Measurements from ENCODE around the gene GRB7. TPM values are rescaled to one million over a fixed set of nuclear protein-coding genes. Genes with fewer than 3 reads are reported as not detected.

GRB7 gene
- total and polyA plus RNA-seq, 5 donors from 2014 or later: not detected

- Histone ChIP-seq H3K27me3 (ENCODE audit: control insufficient read depth, insufficient read depth, low read length) (no peaks in the 10 kb centered on the region), H3K36me3 (ENCODE audit: control insufficient read depth, insufficient read depth, low read length) (peaks cover 7% of the 10 kb centered on the region), H3K4me1 (ENCODE audit: control insufficient read depth, insufficient read depth, low read length, poor library complexity, severe bottlenecking) (peaks cover 51% of the 10 kb centered on the region), H3K27ac (ENCODE audit: insufficient read depth, low read length, poor library complexity, severe bottlenecking) (peak overlapping the region; percentile 97), H3K9me3 (ENCODE audit: control insufficient read depth in 2 of 2, low read length in 2 of 2) (no peaks in the 10 kb centered on the region), H3K4me3 (ENCODE audit: low read depth, low read length) (no peak overlapping the region)
- DNase-seq (peak in 1 of 3 donors; percentile 42), ATAC-seq (ENCODE audit: low read depth in 2 of 2) (no peak)
- H3K27me3 Mint-ChIP-seq: no peaks in the 10 kb centered on the region
- peak overlapping the region; percentile 74 to 91 (median 86) for H3K4me3 Mint-ChIP-seq
- peaks cover 5 to 69% (median 46%) of the 10 kb centered on the region in 4 donors for H3K4me1 Mint-ChIP-seq
- H3K27ac Mint-ChIP-seq: peak overlapping the region; percentile 93 to 98 (median 96)
- no peaks in the 10 kb centered on the region for H3K9me3 Mint-ChIP-seq
- H3K36me3 Mint-ChIP-seq: peaks cover 3% of the 10 kb centered on the region
Measured at GRCh38 chr17:39756380-39757079, 18.8 kb downstream of the GRB7 start.

- ATAC-seq (ENCODE audit: low read depth in 2 of 2) (no peak), DNase-seq (no peak)
- no peaks in the 10 kb centered on the region for H3K9me3 ChIP-seq (ENCODE audit: control insufficient read depth in 2 of 2, low read length in 2 of 2)
- H3K27ac Mint-ChIP-seq: peak overlapping the region; percentile 93 to 98 (median 96)
- H3K36me3 Mint-ChIP-seq: peaks cover 3% of the 10 kb centered on the region
- no peaks in the 10 kb centered on the region for H3K27me3 Mint-ChIP-seq
- H3K4me1 ChIP-seq (ENCODE audit: control insufficient read depth, insufficient read depth, low read length, poor library complexity, severe bottlenecking): peaks cover 51% of the 10 kb centered on the region
- H3K36me3 ChIP-seq (ENCODE audit: control insufficient read depth, insufficient read depth, low read length): peaks cover 11% of the 10 kb centered on the region
- no peaks in the 10 kb centered on the region for H3K27me3 ChIP-seq (ENCODE audit: control insufficient read depth, insufficient read depth, low read length)
- no peaks in the 10 kb centered on the region for H3K9me3 Mint-ChIP-seq
- no peak overlapping the region for H3K4me3 ChIP-seq (ENCODE audit: low read depth, low read length)
- peaks cover 5 to 68% (median 46%) of the 10 kb centered on the region in 4 donors for H3K4me1 Mint-ChIP-seq
- H3K4me3 Mint-ChIP-seq: peak overlapping the region; percentile 1 to 91 (median 51)
- peak overlapping the region; percentile 97 for H3K27ac ChIP-seq (ENCODE audit: insufficient read depth, low read length, poor library complexity, severe bottlenecking)
Measured at GRCh38 chr17:39757176-39757662, 19.5 kb downstream of the GRB7 start.

- Mint-ChIP-seq H3K36me3 (peaks cover 9% of the 10 kb centered on the region), H3K27ac (peak overlapping the region; percentile 93 to 98 (median 96)), H3K9me3 (peaks cover 0 to 2% (median 0%) of the 10 kb centered on the region in 7 donors), H3K4me1 (peaks cover 5 to 65% (median 49%) of the 10 kb centered on the region in 4 donors), H3K4me3 (peak overlapping the region in 3 of 4 donors; percentile 16 to 91 (median 38)), H3K27me3 (peaks cover 4% of the 10 kb centered on the region)
- peaks cover 18% of the 10 kb centered on the region for H3K36me3 ChIP-seq (ENCODE audit: control insufficient read depth, insufficient read depth, low read length)
- DNase-seq (peak in 1 of 3 donors; percentile 54), ATAC-seq (ENCODE audit: low read depth in 2 of 2) (no peak)
- H3K27ac ChIP-seq (ENCODE audit: insufficient read depth, low read length, poor library complexity, severe bottlenecking): peak overlapping the region; percentile 61
- H3K27me3 ChIP-seq (ENCODE audit: control insufficient read depth, insufficient read depth, low read length): no peaks in the 10 kb centered on the region
- no peak overlapping the region for H3K4me3 ChIP-seq (ENCODE audit: low read depth, low read length)
- H3K4me1 ChIP-seq (ENCODE audit: control insufficient read depth, insufficient read depth, low read length, poor library complexity, severe bottlenecking): peaks cover 48% of the 10 kb centered on the region
- no peaks in the 10 kb centered on the region for H3K9me3 ChIP-seq (ENCODE audit: control insufficient read depth in 2 of 2, low read length in 2 of 2)
Measured at GRCh38 chr17:39757931-39758873, 20.5 kb downstream of the GRB7 start.

- peak overlapping the region in 1 of 4 donors; percentile 80 for H3K4me3 Mint-ChIP-seq
- Histone ChIP-seq H3K27ac (ENCODE audit: insufficient read depth, low read length, poor library complexity, severe bottlenecking) (peak overlapping the region; percentile 61), H3K4me3 (ENCODE audit: low read depth, low read length) (no peak overlapping the region), H3K9me3 (ENCODE audit: control insufficient read depth in 2 of 2, low read length in 2 of 2) (no peaks in the 10 kb centered on the region), H3K4me1 (ENCODE audit: control insufficient read depth, insufficient read depth, low read length, poor library complexity, severe bottlenecking) (peaks cover 42% of the 10 kb centered on the region), H3K27me3 (ENCODE audit: control insufficient read depth, insufficient read depth, low read length) (no peaks in the 10 kb centered on the region), H3K36me3 (ENCODE audit: control insufficient read depth, insufficient read depth, low read length) (peaks cover 28% of the 10 kb centered on the region)
- H3K27me3 Mint-ChIP-seq: peaks cover 4% of the 10 kb centered on the region
- H3K27ac Mint-ChIP-seq: peak overlapping the region in 2 of 3 donors; percentile 55 to 96
- H3K4me1 Mint-ChIP-seq: peaks cover 5 to 64% (median 47%) of the 10 kb centered on the region in 4 donors
- DNase-seq: no peak
- no peak for ATAC-seq (ENCODE audit: low read depth in 2 of 2)
- H3K9me3 Mint-ChIP-seq: peaks cover 0 to 2% (median 0%) of the 10 kb centered on the region in 7 donors
- H3K36me3 Mint-ChIP-seq: peaks cover 13% of the 10 kb centered on the region
Measured at GRCh38 chr17:39759204-39759603, 21.5 kb downstream of the GRB7 start.

- H3K36me3 Mint-ChIP-seq: peaks cover 38% of the 10 kb centered on the region
- peaks cover 15 to 65% (median 50%) of the 10 kb centered on the region in 4 donors for H3K4me1 Mint-ChIP-seq
Measured at GRCh38 chr17:39761861-39762496, 24.2 kb downstream of the GRB7 start.

GRCh38 chr17:39763051-39763820 is 25.5 kb downstream of the GRB7 start:
- Mint-ChIP-seq H3K9me3 (peaks cover 0 to 2% (median 0%) of the 10 kb centered on the region in 7 donors), H3K4me1 (peaks cover 20 to 65% (median 53%) of the 10 kb centered on the region in 4 donors), H3K4me3 (no peak overlapping the region), H3K27ac (peak overlapping the region in 2 of 3 donors; percentile 2 to 72), H3K36me3 (peaks cover 47% of the 10 kb centered on the region), H3K27me3 (peaks cover 4% of the 10 kb centered on the region)
- peaks cover 26% of the 10 kb centered on the region for H3K4me1 ChIP-seq (ENCODE audit: control insufficient read depth, insufficient read depth, low read length, poor library complexity, severe bottlenecking)
- no peak for ATAC-seq (ENCODE audit: low read depth in 2 of 2)
- H3K36me3 ChIP-seq (ENCODE audit: control insufficient read depth, insufficient read depth, low read length): peaks cover 60% of the 10 kb centered on the region
- peak overlapping the region; percentile 34 for H3K27ac ChIP-seq (ENCODE audit: insufficient read depth, low read length, poor library complexity, severe bottlenecking)
- H3K4me3 ChIP-seq (ENCODE audit: low read depth, low read length): no peak overlapping the region
- no peaks in the 10 kb centered on the region for H3K9me3 ChIP-seq (ENCODE audit: control insufficient read depth in 2 of 2, low read length in 2 of 2)
- H3K27me3 ChIP-seq (ENCODE audit: control insufficient read depth, insufficient read depth, low read length): no peaks in the 10 kb centered on the region
- DNase-seq: no peak

More at GRCh38 chr17:39761861-39762496, 24.2 kb downstream of the GRB7 start:
- no peak for DNase-seq
- peak overlapping the region in 1 of 3 donors; percentile 72 for H3K27ac Mint-ChIP-seq
- peak overlapping the region in 1 of 4 donors; percentile 38 for H3K4me3 Mint-ChIP-seq
- H3K27me3 ChIP-seq (ENCODE audit: control insufficient read depth, insufficient read depth, low read length): no peaks in the 10 kb centered on the region
- no peak overlapping the region for H3K27ac ChIP-seq (ENCODE audit: insufficient read depth, low read length, poor library complexity, severe bottlenecking)
- no peak overlapping the region for H3K4me3 ChIP-seq (ENCODE audit: low read depth, low read length)
- H3K9me3 Mint-ChIP-seq: peaks cover 0 to 2% (median 0%) of the 10 kb centered on the region in 7 donors
- H3K9me3 ChIP-seq (ENCODE audit: control insufficient read depth in 2 of 2, low read length in 2 of 2): no peaks in the 10 kb centered on the region
- peaks cover 4% of the 10 kb centered on the region for H3K27me3 Mint-ChIP-seq
- H3K4me1 ChIP-seq (ENCODE audit: control insufficient read depth, insufficient read depth, low read length, poor library complexity, severe bottlenecking): peaks cover 26% of the 10 kb centered on the region
- no peak for ATAC-seq (ENCODE audit: low read depth in 2 of 2)
- H3K36me3 ChIP-seq (ENCODE audit: control insufficient read depth, insufficient read depth, low read length): peaks cover 54% of the 10 kb centered on the region

Data from CD4-positive, CD25-positive, alpha-beta regulatory T cell (primary cell).